B cell (primary cell): ENCODE results near the gene SIDT2. TPM values are rescaled to one million over a fixed set of nuclear protein-coding genes. Genes with fewer than 3 reads are reported as not detected.
A peak's percentile ranks its signal among the peaks of the same experiment; 100 is the strongest.

Experiments used
- ATAC-seq: fragments of 200-7000 bp; cut with Tn5 transposase; one replicate; pipeline ENCODE4 v1.10.0; 2021; ENCODE audit warnings: low read depth, mild to moderate bottlenecking, moderate number of reproducible peaks, moderate library complexity
- CTCF ChIA-PET: fragments of 350-600 bp; sonication (Branson Sonifier 250); formaldehyde crosslinking; loops from one replicate; lab custom pipeline; 2021; ENCODE audit warnings: antibody characterized with exemption, inconsistent platforms; lab: Charles Lee
- POLR2A ChIA-PET: fragments of 350-600 bp; sonication (Branson Sonifier 250); formaldehyde crosslinking; loops from one replicate; lab custom pipeline; 2021; ENCODE audit warnings: antibody characterized with exemption; lab: Charles Lee
- DNase-seq: peaks from one replicate; pipeline ENCODE4 v3.0.0; 2013
- H2AFZ ChIP-seq: 2 replicates; pipeline ENCODE4 v1.6.1; 2012; ENCODE audit warnings: mild to moderate bottlenecking, low read depth, low read length; ENCODE audit not compliant: insufficient read depth, poor library complexity, severe bottlenecking
- H3K27ac ChIP-seq, 2 donors: 1 replicate in 1 of 2; 2 replicates in 1 of 2; pipeline ENCODE4 v1.5.1; 2012 to 2013; ENCODE audit warnings: low read length in 2 of 2, mild to moderate bottlenecking in 2 of 2, moderate library complexity in 1 of 2
- H3K27me3 ChIP-seq, 4 experiments: fragments of 200-600 bp in 1 of 4; sonication (generic) in 1 of 4; replicated peaks in 1 of 4; 1 replicate in 2 of 4; 2 replicates in 2 of 4; pipeline versions ENCODE4 v1.6.1 to v1.7.0; 2013 to 2016; ENCODE audit warnings: low read length in 3 of 4, mild to moderate bottlenecking in 2 of 4, mixed read lengths in 1 of 4, moderate library complexity in 1 of 4; ENCODE audit not compliant: insufficient read depth in 4 of 4, control insufficient read depth in 3 of 4; ENCODE audit errors: control extremely low read depth in 1 of 4
- H3K36me3 ChIP-seq, 2 experiments: replicated peaks in 1 of 2; 1 replicate in 1 of 2; 2 replicates in 1 of 2; pipeline versions ENCODE4 v1.6.1 to v1.7.1; 2013; ENCODE audit warnings: low read length in 1 of 2; ENCODE audit not compliant: insufficient read depth in 2 of 2, control insufficient read depth in 1 of 2; ENCODE audit errors: control extremely low read depth in 1 of 2, extremely low read depth in 1 of 2
- H3K4me1 ChIP-seq, 2 donors: fragments of 200-600 bp in 1 of 2; sonication (generic) in 1 of 2; 1 replicate in 1 of 2; 2 replicates in 1 of 2; pipeline versions ENCODE4 v1.5.1 to v1.6.1; 2013 to 2017; ENCODE audit warnings: low read length in 2 of 2; ENCODE audit not compliant: control insufficient read depth in 2 of 2, insufficient read depth in 2 of 2
- H3K4me2 ChIP-seq: replicated peaks from 2 replicates; pipeline ENCODE3; 2012; ENCODE audit warnings: mild to moderate bottlenecking, low read depth, low read length; ENCODE audit not compliant: poor library complexity, severe bottlenecking
- H3K4me3 ChIP-seq, 5 experiments: fragments of 200-600 bp in 1 of 5; sonication (generic) in 1 of 5; 1 replicate in 3 of 5; 2 replicates in 2 of 5; pipeline versions ENCODE4 v1.5.1 to v1.7.0; 2011 to 2016; ENCODE audit warnings: low read length in 4 of 5, mild to moderate bottlenecking in 4 of 5, low read depth in 2 of 5, control low read depth in 1 of 5, moderate library complexity in 1 of 5; ENCODE audit not compliant: insufficient read depth in 1 of 5; ENCODE audit errors: control extremely low read depth in 1 of 5, extremely low read depth in 1 of 5
- H3K79me2 ChIP-seq: fragments of 200-600 bp; sonication (generic); one replicate; pipeline ENCODE4 v1.6.0; 2016; ENCODE audit warnings: low read length; ENCODE audit not compliant: control insufficient read depth, insufficient read depth
- H3K9ac ChIP-seq: fragments of 200-600 bp; sonication (generic); 2 replicates; pipeline ENCODE4 v1.6.1; 2017; ENCODE audit warnings: mild to moderate bottlenecking, low read length, moderate library complexity
- H3K9me3 ChIP-seq, 3 donors: one replicate each; pipeline versions ENCODE4 v1.6.1 to v1.7.1; 2013; ENCODE audit warnings: low read length in 2 of 3; ENCODE audit not compliant: control insufficient read depth in 2 of 3, insufficient read depth in 1 of 3; ENCODE audit errors: control extremely low read depth in 1 of 3
- H4K20me1 ChIP-seq: 2 replicates; pipeline ENCODE4 v1.6.0; 2012; ENCODE audit warnings: mild to moderate bottlenecking, low read length; ENCODE audit not compliant: insufficient read depth, control insufficient read depth, poor library complexity, severe bottlenecking
- H3K27ac Mint-ChIP-seq: one replicate; pipeline ENCODE4 v1.8.0; 2021; ENCODE audit warnings: mixed read lengths
- H3K27me3 Mint-ChIP-seq: one replicate; pipeline ENCODE4 v1.8.0; 2021; ENCODE audit warnings: mixed read lengths
- H3K4me1 Mint-ChIP-seq: one replicate; pipeline ENCODE4 v1.8.0; 2021; ENCODE audit warnings: mixed read lengths
- H3K4me3 Mint-ChIP-seq: one replicate; pipeline ENCODE4 v1.8.0; 2021; ENCODE audit warnings: mixed read lengths
- H3K9me3 Mint-ChIP-seq: one replicate; pipeline ENCODE4 v1.8.0; 2022; ENCODE audit warnings: mixed read lengths; ENCODE audit not compliant: insufficient read depth
- CTCF ChIP-seq: fragments of 200-600 bp; IDR thresholded peaks from one replicate; pipeline ENCODE4 v1.8.0; 2022; ENCODE audit warnings: antibody characterized with exemption, mild to moderate bottlenecking
- EZH2 ChIP-seq: IDR thresholded peaks from 2 replicates; pipeline ENCODE4 v1.6.1; 2012; ENCODE audit warnings: borderline replicate concordance, low read depth, mild to moderate bottlenecking, moderate library complexity, low read length; ENCODE audit not compliant: insufficient read depth, poor library complexity, severe bottlenecking
- WGBS: methylation state at CpG from one replicate; pipeline ENCODE4 v1.1.5; 2013; ENCODE audit warnings: missing lambda C conversion rate; ENCODE audit not compliant: insufficient coverage; 5-methylcytosine and 5-hydroxymethylcytosine counted together
- intact Hi-C: fragments of 100-400 bp; cut with micrococcal nuclease; formaldehyde crosslinking; loops from one replicate; pipeline ENCODE4 v1.10.0; 2022
- polyA plus RNA-seq: library from polyadenylated mRNA; depleted of rRNA; stranded (reverse); fragments of >200 nt; gene quantifications from 2 replicates; pipeline ENCODE4 v1.2.3, GENCODE V29; 2012
- total RNA-seq, 2 donors: library from RNA; stranded (reverse); fragments of 120-200 nt in 1 of 2; gene quantifications; 1 replicate in 1 of 2; 2 replicates in 1 of 2; pipeline versions ENCODE4 v1.2.3 to v1.2.4, GENCODE V29; 2013 to 2022

Gene SIDT2
- total and polyA plus RNA-seq, 2 donors (not counting 1 experiment from before 2014, with no cell fraction given): 78.9 to 241 TPM

GRCh38 chr11:117230286-117230961 lies 51.9 kb downstream of the SIDT2 start:
- peak overlapping the region; percentile 99 for H3K27ac Mint-ChIP-seq
- Histone ChIP-seq H3K4me1 (peaks cover 34 to 44% of the 10 kb centered on the region in 2 donors), H3K9ac (peak overlapping the region; percentile 74), H3K4me3 (peak overlapping the region; percentile 28 to 99 (median 91)), H3K27me3 (no peaks in the 10 kb centered on the region), H3K79me2 (peaks cover 67% of the 10 kb centered on the region), H3K27ac (peak overlapping the region; percentile 82 to 84), H2AFZ (peak overlapping the region; percentile 55), H3K9me3 (peaks cover 0 to 3% (median 0%) of the 10 kb centered on the region in 3 donors), H3K4me2 (peak overlapping the region; percentile 96), H3K36me3 (peaks cover 3 to 48% of the 10 kb centered on the region in 2 experiments), H4K20me1 (no peaks in the 10 kb centered on the region)
- intact Hi-C loops: loop anchor here (1.0 to 5.0 kb wide), 4 partner anchors 52 to 587 kb away; partner anchors contain the start of genes BUD13, SIDT2 and SIK3
- peaks cover 54% of the 10 kb centered on the region for H3K4me1 Mint-ChIP-seq
- WGBS: 23% methylated on average over 10 of the region's 12 CpGs
- no peaks in the 10 kb centered on the region for H3K27me3 Mint-ChIP-seq
- DNase-seq: peak; percentile 71
- POLR2A ChIA-PET: interaction anchor here (0.5 to 1.3 kb wide), 8 partner anchors 41 to 415 kb away, joined by 3 to 13 read pairs (median 4); partner anchors contain the start of gene SIDT2
- TF ChIP-seq CTCF (no peak), EZH2 (no peak)
- no peaks in the 10 kb centered on the region for H3K9me3 Mint-ChIP-seq
- ATAC-seq: peak; percentile 37
- CTCF ChIA-PET: interaction anchor here (0.7 to 19.9 kb wide), 12 partner anchors 9 to 1091 kb away, joined by 3 to 309 read pairs (median 6); partner anchors contain the start of genes CEP164, PAFAH1B2, SIDT2 and SIK3
- peak overlapping the region; percentile 95 for H3K4me3 Mint-ChIP-seq
